ENCODE measurements around the gene NCAM1. TPM values are rescaled to one million over a fixed set of nuclear protein-coding genes. Genes with fewer than 3 reads are reported as not detected.

The NCAM1 gene
- total and polyA plus RNA-seq, 2 experiments from 2014 or later, result 0.76 to 1.6 TPM

DNA sequence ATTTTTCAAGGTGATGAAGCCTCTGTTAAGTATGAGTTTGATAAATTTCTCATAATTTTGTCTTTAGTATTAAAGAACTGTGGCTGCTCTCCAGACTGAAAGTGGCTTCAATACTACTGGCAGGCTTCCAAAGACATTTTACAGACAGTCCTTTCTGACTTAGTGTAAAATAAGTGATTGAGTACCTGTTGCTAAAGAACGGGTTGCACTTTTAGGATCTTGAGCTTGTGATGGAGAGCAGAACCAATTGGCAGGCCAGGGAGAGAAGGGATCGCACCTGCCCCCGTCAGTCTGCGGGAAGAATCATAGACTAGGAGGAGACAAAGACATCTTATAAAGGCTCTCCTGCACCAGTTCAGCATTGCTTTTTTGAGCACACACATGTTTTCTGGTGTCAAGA, 4.4 kb downstream of the NCAM1 start (continued):
- no peak for TF ChIP-seq CTCF (conservative IDR thresholded peaks at IDR 0.05; ENCODE audit: low read depth in 2 of 2)
- no peak for TF ChIP-seq ZNF114 (CRISPR knock-in tag; IDR thresholded peaks at IDR 0.05)
- TF ChIP-seq REST (IDR thresholded peaks at IDR 0.05; ENCODE audit: unreplicated experiment), result no peak
- TF ChIP-seq POLR2AphosphoS5 (IDR thresholded peaks at IDR 0.05; ENCODE audit: low read depth), result no peak
- no peak for TF ChIP-seq CREB1 (CRISPR knock-in tag; IDR thresholded peaks at IDR 0.05; ENCODE audit: low read depth)
- TF ChIP-seq NANOG (IDR thresholded peaks at IDR 0.05; ENCODE audit: borderline replicate concordance), result no peak

GRCh38 chr11:112966561-112966960, 5.3 kb downstream of the NCAM1 start:
- Histone ChIP-seq H3K4me3 (no peak overlapping the region), H3K27ac (ENCODE audit: low read depth) (no peak overlapping the region), H3F3A (replicated peaks; ENCODE audit: low read depth) (no peaks in the 10 kb centered on the region), H2AFZ (no peak overlapping the region), H3K9me2 (ENCODE audit: insufficient read depth) (no peaks in the 10 kb centered on the region), H3K27me3 (ENCODE audit: insufficient read depth) (peaks cover 42% of the 10 kb centered on the region), H3K4me1 (ENCODE audit: insufficient read depth) (peaks cover 18% of the 10 kb centered on the region), H4K20me1 (replicated peaks; ENCODE audit: insufficient read depth) (no peaks in the 10 kb centered on the region), H3K79me2 (replicated peaks; ENCODE audit: insufficient read depth) (no peaks in the 10 kb centered on the region), H3K4me2 (no peak overlapping the region), H3K36me3 (ENCODE audit: insufficient read depth) (no peaks in the 10 kb centered on the region)
- no peak overlapping the region for H3K4me3 Mint-ChIP-seq
- peaks cover 14% of the 10 kb centered on the region for H3K4me1 Mint-ChIP-seq
- no peak for ATAC-seq
- no peaks in the 10 kb centered on the region; the same call in 2 of the 3 replicates for H3K9me3 Mint-ChIP-seq
- H3K36me3 Mint-ChIP-seq (ENCODE audit: low read depth), result no peaks in the 10 kb centered on the region
- H3K27ac Mint-ChIP-seq, result no peak overlapping the region
- no peak for DNase-seq (ENCODE audit: low spot score)
- H3K27me3 Mint-ChIP-seq (ENCODE audit: insufficient read depth, low read depth, poor library complexity), result peaks cover 16% of the 10 kb centered on the region
- TF ChIP-seq NANOG (IDR thresholded peaks at IDR 0.05; ENCODE audit: borderline replicate concordance) (no peak), CTCF (conservative IDR thresholded peaks at IDR 0.05; ENCODE audit: low read depth in 2 of 2) (no peak), ZNF114 (CRISPR knock-in tag; IDR thresholded peaks at IDR 0.05) (no peak), ZNF462 (CRISPR knock-in tag; IDR thresholded peaks at IDR 0.05) (no peak), POLR2AphosphoS5 (IDR thresholded peaks at IDR 0.05; ENCODE audit: low read depth) (no peak)
- TF ChIP-seq, protein P1, sequence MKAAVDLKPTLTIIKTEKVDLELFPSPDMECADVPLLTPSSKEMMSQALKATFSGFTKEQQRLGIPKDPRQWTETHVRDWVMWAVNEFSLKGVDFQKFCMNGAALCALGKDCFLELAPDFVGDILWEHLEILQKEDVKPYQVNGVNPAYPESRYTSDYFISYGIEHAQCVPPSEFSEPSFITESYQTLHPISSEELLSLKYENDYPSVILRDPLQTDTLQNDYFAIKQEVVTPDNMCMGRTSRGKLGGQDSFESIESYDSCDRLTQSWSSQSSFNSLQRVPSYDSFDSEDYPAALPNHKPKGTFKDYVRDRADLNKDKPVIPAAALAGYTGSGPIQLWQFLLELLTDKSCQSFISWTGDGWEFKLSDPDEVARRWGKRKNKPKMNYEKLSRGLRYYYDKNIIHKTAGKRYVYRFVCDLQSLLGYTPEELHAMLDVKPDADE (IDR thresholded peaks at IDR 0.05), result no peak
